ENCODE results near the gene PRKCH. TPM values are rescaled to one million over a fixed set of nuclear protein-coding genes. Genes with fewer than 3 reads are reported as not detected.

Gene PRKCH
- total and polyA plus RNA-seq, 2 donors (not counting 3 experiments of a cell fraction or from before 2014, with no cell fraction given) = 97.7 to 103 TPM

DNA sequence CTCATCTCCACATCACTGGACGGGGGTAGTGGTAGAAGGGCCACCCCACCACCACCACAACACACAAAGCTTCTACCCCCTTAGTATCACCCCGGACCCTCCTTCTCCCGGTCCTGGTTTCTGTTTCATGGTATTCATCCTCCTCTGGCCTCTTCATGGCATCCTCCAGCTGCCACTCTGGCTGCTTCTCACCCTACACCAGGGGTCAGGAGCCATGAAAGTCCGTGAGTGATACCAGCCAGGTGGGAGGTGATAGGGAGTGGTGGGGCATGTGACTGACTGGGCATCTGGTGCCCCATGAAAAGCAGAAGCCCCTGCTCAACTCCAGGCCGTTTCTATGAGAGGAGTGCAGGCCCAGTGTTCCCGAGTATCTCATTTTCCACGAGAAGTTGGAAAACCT lies 222.6 kb downstream of the PRKCH start:
- no peak for DNase-seq (ENCODE audit: low read depth, low spot score)
- intact Hi-C loops (cut with micrococcal nuclease) (no loop called here), dilution Hi-C loops (cut with MboI; ENCODE audit: extremely low pct_ligation_motif_present, low sequenced_read_pairs) (no loop called here)
- Histone ChIP-seq H4K20me1 (replicated peaks; ENCODE audit: control insufficient read depth, extremely low read depth, insufficient read depth, low read length) (no peaks in the 10 kb centered on the region), H3K9ac (replicated peaks; ENCODE audit: extremely low read depth, insufficient read depth, low read length) (no peak overlapping the region), H3K4me3 (replicated peaks in 1 of 3; ENCODE audit: insufficient read depth in 1 of 3, low read depth in 1 of 3, low read length in 3 of 3) (no peak overlapping the region), H3K27me3 (ENCODE audit: control insufficient read depth in 2 of 2, insufficient read depth in 2 of 2, low read length in 2 of 2) (no peaks in the 10 kb centered on the region), H3K79me2 (ENCODE audit: control insufficient read depth, insufficient read depth, low read length) (no peaks in the 10 kb centered on the region), H3K4me1 (ENCODE audit: control insufficient read depth, extremely low read depth, insufficient read depth, low read length) (no peaks in the 10 kb centered on the region), H3K9me3 (replicated peaks; ENCODE audit: control insufficient read depth, insufficient read depth, low read length) (no peaks in the 10 kb centered on the region), H3K27ac (ENCODE audit: insufficient read depth, low read depth, low read length) (no peak overlapping the region), H3K9me1 (replicated peaks; ENCODE audit: control insufficient read depth, extremely low read depth, insufficient read depth, low read length) (no peaks in the 10 kb centered on the region), H2AFZ (ENCODE audit: low read depth, low read length) (no peak overlapping the region), H3K4me2 (ENCODE audit: insufficient read depth, low read length) (no peak overlapping the region), H3K36me3 (ENCODE audit: control insufficient read depth in 2 of 2, extremely low read depth in 1 of 2, insufficient read depth in 2 of 2, low read length in 2 of 2) (peaks cover 2 to 22% of the 10 kb centered on the region in 2 experiments)
- BruUV-seq (replicated peaks) = no TSS peak
- ChIA-PET POLR2A (no interaction called here), CTCF (no interaction called here)
- TF ChIP-seq, protein P1, sequence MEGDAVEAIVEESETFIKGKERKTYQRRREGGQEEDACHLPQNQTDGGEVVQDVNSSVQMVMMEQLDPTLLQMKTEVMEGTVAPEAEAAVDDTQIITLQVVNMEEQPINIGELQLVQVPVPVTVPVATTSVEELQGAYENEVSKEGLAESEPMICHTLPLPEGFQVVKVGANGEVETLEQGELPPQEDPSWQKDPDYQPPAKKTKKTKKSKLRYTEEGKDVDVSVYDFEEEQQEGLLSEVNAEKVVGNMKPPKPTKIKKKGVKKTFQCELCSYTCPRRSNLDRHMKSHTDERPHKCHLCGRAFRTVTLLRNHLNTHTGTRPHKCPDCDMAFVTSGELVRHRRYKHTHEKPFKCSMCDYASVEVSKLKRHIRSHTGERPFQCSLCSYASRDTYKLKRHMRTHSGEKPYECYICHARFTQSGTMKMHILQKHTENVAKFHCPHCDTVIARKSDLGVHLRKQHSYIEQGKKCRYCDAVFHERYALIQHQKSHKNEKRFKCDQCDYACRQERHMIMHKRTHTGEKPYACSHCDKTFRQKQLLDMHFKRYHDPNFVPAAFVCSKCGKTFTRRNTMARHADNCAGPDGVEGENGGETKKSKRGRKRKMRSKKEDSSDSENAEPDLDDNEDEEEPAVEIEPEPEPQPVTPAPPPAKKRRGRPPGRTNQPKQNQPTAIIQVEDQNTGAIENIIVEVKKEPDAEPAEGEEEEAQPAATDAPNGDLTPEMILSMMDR (IDR thresholded peaks at IDR 0.05; ENCODE audit: extremely low read depth in 1 of 2, insufficient read depth in 1 of 2, low read depth in 1 of 2, low read length in 2 of 2) = no peak
- TF ChIP-seq JUN (IDR thresholded peaks at IDR 0.05; ENCODE audit: borderline replicate concordance, insufficient read depth, insufficient read length, low read depth) = no peak
- no peak for TF ChIP-seq MYC (IDR thresholded peaks at IDR 0.05; ENCODE audit: low read depth, low read length)
- no peak for TF ChIP-seq POLR2A (IDR thresholded peaks at IDR 0.05; ENCODE audit: low read depth, low read length)
- TF ChIP-seq POLR2AphosphoS5 (IDR thresholded peaks at IDR 0.05; ENCODE audit: insufficient read depth, low read depth, low read length) = no peak
- no peak for FAIRE-seq
